ES-I3 (cell line): ENCODE results near the gene SHROOM1.
A peak's percentile ranks its signal among the peaks of the same experiment; 100 is the strongest.

Experiments
- H3K36me3 ChIP-seq: 2 replicates; pipeline ENCODE4 v1.6.1; 2013; ENCODE audit warnings: mild to moderate bottlenecking, low read length, control low read depth, moderate library complexity; ENCODE audit not compliant: insufficient read depth
- H3K4me1 ChIP-seq: 2 replicates; pipeline ENCODE4 v1.6.1; 2013; ENCODE audit warnings: mild to moderate bottlenecking, control low read depth, low read length; ENCODE audit not compliant: insufficient read depth
- H3K9ac ChIP-seq: 2 replicates; pipeline ENCODE4 v1.6.1; 2013; ENCODE audit warnings: low read depth, mild to moderate bottlenecking, low read length, moderate library complexity
- H3K9me3 ChIP-seq: 2 replicates; pipeline ENCODE4 v1.6.1; 2013; ENCODE audit warnings: mild to moderate bottlenecking, low read length, moderate library complexity; ENCODE audit not compliant: control insufficient read depth, insufficient read depth

Gene SHROOM1

DNA sequence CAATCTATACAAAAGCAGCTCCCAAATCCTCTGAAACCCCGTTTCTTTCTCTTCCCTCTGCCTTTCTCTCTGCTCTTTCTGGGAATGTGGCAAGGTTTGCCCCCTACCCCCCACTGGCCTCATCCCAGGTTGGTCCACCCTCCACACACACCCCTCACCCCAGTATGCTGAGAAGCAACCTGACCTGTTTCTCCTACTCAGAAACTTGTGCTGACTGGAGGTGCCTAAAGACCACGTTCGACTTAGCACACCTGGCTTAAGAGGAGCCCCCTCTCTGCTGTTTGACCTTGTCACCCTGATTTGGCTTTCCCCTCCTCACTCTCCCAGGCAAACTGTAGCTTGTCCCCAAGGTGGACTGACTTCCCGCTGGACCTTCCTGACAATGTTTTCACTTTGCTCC is 52.3 kb downstream of the SHROOM1 start:
- Histone ChIP-seq H3K36me3 (no peaks in the 10 kb centered on the region), H3K9ac (no peak overlapping the region; the same call in 1 of the 2 replicates), H3K4me1 (peaks cover 9% of the 10 kb centered on the region; the same call in 1 of the 2 replicates), H3K9me3 (no peaks in the 10 kb centered on the region)

DNA sequence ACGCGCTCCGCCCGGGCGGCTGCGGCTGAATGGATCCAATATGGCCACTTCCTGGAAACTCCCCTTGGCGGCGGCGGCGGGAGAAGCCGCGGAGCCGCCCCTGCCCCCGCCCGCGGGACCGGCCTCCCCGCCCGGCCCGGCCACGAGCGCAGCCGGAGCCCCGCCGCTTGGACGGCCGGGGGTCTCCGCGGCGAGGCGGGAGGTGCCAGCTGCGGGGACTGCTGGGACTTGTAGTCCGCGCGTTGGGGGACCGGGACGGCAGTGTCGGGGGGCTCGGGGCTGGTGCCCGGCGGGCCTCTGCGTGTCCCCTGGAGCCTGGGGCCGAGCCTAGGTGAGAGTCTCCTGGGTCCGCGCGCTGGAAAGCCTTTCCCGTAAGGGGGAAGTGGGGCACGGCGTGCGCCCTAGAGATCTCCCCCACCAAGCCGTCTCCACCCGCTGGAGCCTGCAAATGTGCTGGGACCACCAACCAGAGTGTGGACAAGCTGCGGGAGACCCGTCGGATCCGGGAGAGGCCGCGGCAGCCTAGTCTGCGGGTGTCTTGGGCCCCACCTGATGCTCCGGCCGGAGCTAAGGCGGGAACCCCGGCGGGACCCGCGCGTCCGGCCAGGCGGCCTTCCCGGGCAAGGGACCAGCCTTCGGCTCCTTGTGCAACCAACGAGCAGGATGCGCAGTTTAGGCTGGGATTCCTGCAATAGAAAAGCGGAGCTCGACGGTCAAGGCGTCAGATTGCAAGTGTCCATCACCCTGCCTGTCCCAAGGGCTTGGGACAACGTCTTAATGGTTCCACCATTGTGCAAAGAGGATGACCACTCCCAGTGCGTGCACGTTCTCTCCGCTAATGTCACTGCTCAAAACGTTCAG is 53.0 kb downstream of the SHROOM1 start, which contains the start of gene SEPTIN8:
TSS of gene SEPTIN8 (minus strand) at position 31 of the 861 bp plus-strand sequence. CDS start 102 bp downstream, outside the sequence.
- Histone ChIP-seq H3K9me3 (no peaks in the 10 kb centered on the region), H3K9ac (peak within 1 kb of the TSS; percentile 56), H3K36me3 (no peaks in the 10 kb centered on the region), H3K4me1 (peaks cover 9% of the 10 kb centered on the region; the same call in 1 of the 2 replicates)

DNA sequence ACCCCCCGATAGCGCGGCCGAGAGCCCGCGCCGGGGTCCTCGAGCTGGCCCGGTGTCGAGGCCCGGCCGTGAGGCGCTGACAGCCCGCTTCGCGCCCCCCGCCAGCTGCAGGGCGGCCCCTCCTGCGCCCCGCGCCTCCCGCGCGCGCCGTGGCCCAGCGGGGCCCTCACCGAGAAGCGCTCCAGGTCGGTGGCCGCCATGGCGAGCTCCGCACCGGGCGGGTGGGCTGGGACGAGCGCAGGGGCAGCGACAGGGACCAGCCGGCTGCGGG is 53.6 kb downstream of the SHROOM1 start:
- Histone ChIP-seq H3K36me3 (no peaks in the 10 kb centered on the region), H3K4me1 (peaks cover 15% of the 10 kb centered on the region), H3K9me3 (no peaks in the 10 kb centered on the region), H3K9ac (peak overlapping the region; percentile 56)

DNA sequence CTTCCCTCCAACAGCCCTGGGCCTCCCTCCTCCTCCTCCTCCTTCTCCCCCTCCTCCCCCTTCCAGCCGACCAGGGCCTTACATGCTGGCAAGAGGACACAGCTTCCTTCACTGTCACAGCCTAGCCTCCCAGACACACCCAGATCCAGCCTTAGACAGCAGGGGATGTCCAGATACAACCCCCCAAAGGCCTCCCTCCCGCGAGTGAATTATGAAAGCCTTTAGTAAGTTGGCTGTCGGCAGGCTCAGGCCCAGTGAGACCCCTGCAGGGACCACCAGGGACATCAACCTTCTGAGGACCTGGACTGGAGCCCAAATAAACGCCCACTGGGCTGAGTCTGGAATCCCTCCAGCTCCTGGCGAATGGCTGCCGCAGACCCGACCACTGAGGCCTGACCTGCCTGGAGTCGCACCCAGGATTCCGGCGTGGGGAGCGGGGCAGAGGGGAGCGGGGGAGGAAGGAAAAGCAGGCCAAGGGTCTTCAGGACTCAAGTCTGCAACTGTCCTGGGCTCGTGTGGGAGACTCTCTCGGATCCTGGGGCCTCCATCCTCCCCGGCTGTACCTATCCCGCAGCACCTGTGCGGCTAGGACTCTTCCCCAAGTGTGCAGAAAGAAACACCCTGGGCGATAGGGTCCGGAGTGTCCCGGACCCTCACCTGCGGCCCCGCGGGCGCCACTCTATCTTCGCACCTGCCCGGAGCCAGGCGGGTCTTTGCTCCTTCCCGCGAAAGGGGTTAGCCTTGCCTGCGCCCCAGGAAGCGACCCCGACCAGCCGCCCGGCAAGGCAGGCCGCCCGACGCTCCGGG is 54.1 kb downstream of the SHROOM1 start:
- peaks cover 20% of the 10 kb centered on the region for H3K4me1 ChIP-seq
- no peaks in the 10 kb centered on the region for H3K9me3 ChIP-seq
- peak overlapping the region; percentile 56 for H3K9ac ChIP-seq
- H3K36me3 ChIP-seq: no peaks in the 10 kb centered on the region

DNA sequence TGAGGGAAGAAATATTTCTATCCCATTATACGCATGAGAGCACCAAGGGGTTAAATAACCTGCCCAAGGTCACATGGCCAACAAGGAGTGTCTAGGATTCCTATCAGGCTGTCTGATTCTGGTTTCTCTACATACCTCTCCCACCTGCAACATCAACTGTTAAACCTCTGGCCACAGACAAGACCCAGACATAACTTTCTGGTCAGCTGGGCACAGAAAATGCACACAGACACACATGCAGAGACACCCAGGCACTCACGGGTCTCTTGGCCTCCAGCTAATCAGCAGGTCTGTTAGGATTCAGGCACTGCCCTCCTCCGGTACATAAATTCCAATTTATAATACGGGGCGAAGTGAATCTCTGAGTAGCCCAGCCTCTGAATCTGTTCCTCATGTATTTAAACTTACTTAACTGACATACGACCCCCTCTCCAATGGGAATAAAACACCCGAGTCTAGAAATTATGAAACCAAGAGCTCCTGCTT is 54.9 kb downstream of the SHROOM1 start:
- H3K36me3 ChIP-seq: no peaks in the 10 kb centered on the region
- H3K9me3 ChIP-seq: no peaks in the 10 kb centered on the region
- H3K4me1 ChIP-seq: peaks cover 25% of the 10 kb centered on the region
- H3K9ac ChIP-seq: peak overlapping the region; percentile 56; the same call in 1 of the 2 replicates

GRCh38 chr5:132774896-132775295 is 55.6 kb downstream of the SHROOM1 start:
- Histone ChIP-seq H3K9ac (no peak overlapping the region), H3K36me3 (no peaks in the 10 kb centered on the region), H3K4me1 (peaks cover 25% of the 10 kb centered on the region), H3K9me3 (no peaks in the 10 kb centered on the region)

DNA sequence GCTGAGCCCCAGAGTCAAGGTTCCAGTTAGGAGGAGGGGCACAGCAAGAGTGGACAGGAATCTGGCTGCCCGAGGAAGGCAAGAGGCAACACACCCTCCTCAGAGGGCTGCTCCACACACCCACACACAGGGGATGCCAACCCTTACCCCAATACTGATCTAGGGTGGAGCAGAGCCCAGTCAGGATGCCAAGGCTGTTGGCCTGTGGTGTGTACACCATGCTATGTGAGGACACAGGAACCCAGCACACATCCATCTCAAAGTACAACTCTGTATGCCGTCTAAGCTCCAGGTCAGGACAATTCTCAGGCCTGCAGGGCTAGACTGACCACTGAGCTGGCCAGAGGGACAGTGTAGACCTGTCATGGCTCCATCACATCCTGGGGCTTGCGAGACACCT is 56.0 kb downstream of the SHROOM1 start:
- H3K9me3 ChIP-seq: no peaks in the 10 kb centered on the region
- H3K36me3 ChIP-seq: no peaks in the 10 kb centered on the region
- H3K9ac ChIP-seq: no peak overlapping the region
- peaks cover 25% of the 10 kb centered on the region for H3K4me1 ChIP-seq

- H3K4me1 ChIP-seq: peaks cover 25% of the 10 kb centered on the region
- no peak overlapping the region for H3K9ac ChIP-seq
- H3K36me3 ChIP-seq: no peaks in the 10 kb centered on the region
- no peaks in the 10 kb centered on the region for H3K9me3 ChIP-seq
Measured at GRCh38 chr5:132773601-132774355, 56.7 kb downstream of the SHROOM1 start.

- Histone ChIP-seq H3K36me3 (no peaks in the 10 kb centered on the region), H3K9me3 (no peaks in the 10 kb centered on the region), H3K4me1 (peaks cover 25% of the 10 kb centered on the region), H3K9ac (no peak overlapping the region)
Measured at GRCh38 chr5:132773114-132773513, 57.3 kb downstream of the SHROOM1 start.

- peaks cover 25% of the 10 kb centered on the region for H3K4me1 ChIP-seq
- H3K36me3 ChIP-seq: no peaks in the 10 kb centered on the region
- H3K9ac ChIP-seq: no peak overlapping the region
- H3K9me3 ChIP-seq: no peaks in the 10 kb centered on the region
Measured at GRCh38 chr5:132772291-132773070, 58.0 kb downstream of the SHROOM1 start.
